Measurements from ENCODE around the gene PYGO1. TPM values are rescaled to one million over a fixed set of nuclear protein-coding genes. Genes with fewer than 3 reads are reported as not detected.
"Not testable (repeated sequence)": the region's sequence is repeated elsewhere in the genome, so short reads cannot be mapped to it uniquely, and the experiment has no call there.

PYGO1 gene
- total RNA-seq, 2 donors from 2014 or later: not detected

- DNase-seq (no peak), ATAC-seq (no peak)
- Mint-ChIP-seq H3K27ac (no peak overlapping the region), H3K4me3 (no peak overlapping the region), H3K4me1 (no peaks in the 10 kb centered on the region), H3K36me3 (ENCODE audit: low read depth) (no peaks in the 10 kb centered on the region), H3K27me3 (peaks cover 35% of the 10 kb centered on the region)
- no peaks in the 10 kb centered on the region for H3K9me3 ChIP-seq (ENCODE audit: control insufficient read depth, low read length, poor library complexity, severe bottlenecking)
Measured at GRCh38 chr15:55599439-55599838, 11.3 kb upstream of the PYGO1 start.

GRCh38 chr15:55593019-55593418 lies 4.9 kb upstream of the PYGO1 start:
- peaks cover 34% of the 10 kb centered on the region for H3K27me3 Mint-ChIP-seq
- H3K36me3 Mint-ChIP-seq (ENCODE audit: low read depth); DNase-seq: not testable (repeated sequence)

GRCh38 chr15:55590788-55591187 lies 2.6 kb upstream of the PYGO1 start:
- no peak for ATAC-seq
- H3K27ac Mint-ChIP-seq: no peak overlapping the region

More at GRCh38 chr15:55593019-55593418, 4.9 kb upstream of the PYGO1 start:
- not testable (repeated sequence) for H3K4me1 Mint-ChIP-seq; H3K4me3 Mint-ChIP-seq; H3K27ac Mint-ChIP-seq; ATAC-seq; H3K9me3 ChIP-seq (ENCODE audit: control insufficient read depth, low read length, poor library complexity, severe bottlenecking)

GRCh38 chr15:55589287-55589686 lies 1.1 kb upstream of the PYGO1 start:
- no peaks in the 10 kb centered on the region for H3K4me1 Mint-ChIP-seq
- H3K4me3 Mint-ChIP-seq: peak overlapping the region; percentile 80
- no peaks in the 10 kb centered on the region for H3K9me3 ChIP-seq (ENCODE audit: control insufficient read depth, low read length, poor library complexity, severe bottlenecking)

More at GRCh38 chr15:55590788-55591187, 2.6 kb upstream of the PYGO1 start:
- H3K4me3 Mint-ChIP-seq: no peak overlapping the region
- no peaks in the 10 kb centered on the region for H3K9me3 ChIP-seq (ENCODE audit: control insufficient read depth, low read length, poor library complexity, severe bottlenecking)
- H3K4me1 Mint-ChIP-seq: no peaks in the 10 kb centered on the region
- DNase-seq: no peak
- peaks cover 22% of the 10 kb centered on the region for H3K27me3 Mint-ChIP-seq
- peaks cover 2% of the 10 kb centered on the region for H3K36me3 Mint-ChIP-seq (ENCODE audit: low read depth)

GRCh38 chr15:55588815-55589115 lies 620 bp upstream of the PYGO1 start:
- Mint-ChIP-seq H3K4me3 (peak overlapping the region; percentile 80), H3K27ac (no peak overlapping the region), H3K4me1 (no peaks in the 10 kb centered on the region), H3K36me3 (ENCODE audit: low read depth) (peaks cover under 1% of the 10 kb centered on the region), H3K27me3 (peaks cover 33% of the 10 kb centered on the region)
- no peak for DNase-seq
- ATAC-seq: no peak
- no peaks in the 10 kb centered on the region for H3K9me3 ChIP-seq (ENCODE audit: control insufficient read depth, low read length, poor library complexity, severe bottlenecking)

More at GRCh38 chr15:55589287-55589686, 1.1 kb upstream of the PYGO1 start:
- no peak overlapping the region for H3K27ac Mint-ChIP-seq
- no peak for DNase-seq
- peaks cover 2% of the 10 kb centered on the region for H3K36me3 Mint-ChIP-seq (ENCODE audit: low read depth)
- peaks cover 27% of the 10 kb centered on the region for H3K27me3 Mint-ChIP-seq
- ATAC-seq: no peak

DNA sequence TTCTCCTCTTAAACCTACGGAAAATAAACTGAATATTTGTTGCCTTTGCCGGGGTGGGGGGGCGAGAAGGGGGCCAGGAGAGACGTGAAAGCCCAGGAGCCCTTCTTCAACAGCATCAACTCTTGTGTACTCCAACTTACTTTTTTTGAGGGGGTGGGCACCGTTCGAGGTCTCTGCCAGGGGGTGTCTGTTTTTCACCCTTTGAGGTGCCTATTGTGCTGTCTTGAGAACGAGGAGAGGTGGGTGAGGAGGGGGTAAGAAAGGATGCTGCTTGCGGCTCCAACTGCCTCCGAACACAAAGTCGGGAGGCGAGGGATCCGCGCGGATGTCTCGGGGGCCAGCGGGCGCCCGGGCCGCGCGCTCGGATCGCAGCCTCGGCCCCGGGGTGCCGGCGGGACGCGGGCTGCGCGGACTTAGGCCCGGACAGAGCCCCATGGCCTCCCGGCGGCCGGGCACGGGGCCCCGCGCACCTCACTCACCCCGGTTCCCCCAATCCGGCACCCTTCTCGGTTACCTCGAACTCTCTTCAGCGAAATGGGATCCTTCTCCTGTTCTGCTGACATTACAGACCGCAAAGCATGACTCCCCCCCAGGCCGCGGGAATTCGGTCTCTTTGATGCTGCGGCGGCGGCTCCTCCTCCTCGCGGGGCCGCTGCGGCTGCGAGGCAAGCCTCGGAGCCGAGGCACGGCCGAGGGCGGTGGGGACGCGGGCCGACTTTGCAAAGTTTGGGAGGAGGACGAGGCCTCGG lies 650 bp downstream of the PYGO1 start:
- no peaks in the 10 kb centered on the region for H3K9me3 ChIP-seq (ENCODE audit: control insufficient read depth, low read length, poor library complexity, severe bottlenecking)
- DNase-seq (no peak), ATAC-seq (peak; percentile 52)
- no peak overlapping the region for H3K27ac Mint-ChIP-seq
- H3K4me1 Mint-ChIP-seq: no peaks in the 10 kb centered on the region
- H3K4me3 Mint-ChIP-seq: peak overlapping the region; percentile 77
- H3K36me3 Mint-ChIP-seq (ENCODE audit: low read depth): peaks cover 2% of the 10 kb centered on the region
- H3K27me3 Mint-ChIP-seq: peaks cover 45% of the 10 kb centered on the region

DNA sequence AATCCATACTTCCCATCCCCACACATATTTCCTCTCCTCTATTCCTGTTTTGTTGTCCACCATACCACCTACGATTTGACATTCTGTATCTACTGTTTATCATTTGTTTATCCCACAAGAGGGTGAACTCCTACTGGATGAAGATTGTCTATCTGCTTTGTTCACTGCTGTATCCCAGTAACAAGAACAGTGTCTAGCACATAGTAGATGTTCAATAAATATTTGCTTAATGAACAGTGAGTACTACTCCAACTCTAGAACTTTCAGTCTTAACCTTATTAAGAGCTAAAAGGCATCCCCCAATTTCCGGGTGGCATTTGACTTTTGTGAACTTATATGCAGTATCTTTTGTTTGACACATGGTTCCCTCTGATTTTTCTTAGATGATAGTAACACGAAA lies 1.3 kb downstream of the PYGO1 start:
- no peaks in the 10 kb centered on the region for H3K4me1 Mint-ChIP-seq
- no peaks in the 10 kb centered on the region for H3K9me3 ChIP-seq (ENCODE audit: control insufficient read depth, low read length, poor library complexity, severe bottlenecking)
- ATAC-seq (no peak), DNase-seq (no peak)
- peaks cover 50% of the 10 kb centered on the region for H3K27me3 Mint-ChIP-seq
- peaks cover 2% of the 10 kb centered on the region for H3K36me3 Mint-ChIP-seq (ENCODE audit: low read depth)
- no peak overlapping the region for H3K27ac Mint-ChIP-seq
- no peak overlapping the region for H3K4me3 Mint-ChIP-seq

DNA sequence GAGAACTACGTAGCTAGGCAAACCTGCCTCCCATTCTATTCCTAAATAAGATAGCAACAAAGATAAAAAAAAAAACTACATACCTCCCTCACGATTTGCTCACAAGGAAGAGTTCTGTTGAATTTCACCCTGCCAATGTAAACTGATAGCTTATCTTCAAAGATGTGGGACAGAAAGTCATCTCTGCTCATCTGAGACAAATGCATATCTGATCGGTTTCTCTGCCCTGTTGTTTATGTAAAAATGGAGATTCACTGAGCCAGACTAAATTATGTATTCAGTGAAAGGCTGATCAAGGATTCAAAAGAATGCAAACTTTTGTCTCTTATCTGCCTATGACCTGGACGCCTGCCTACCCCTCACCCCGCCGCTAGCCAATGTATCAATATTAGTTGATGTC lies 11.2 kb downstream of the PYGO1 start:
- DNase-seq (no peak), ATAC-seq (no peak)
- H3K27ac Mint-ChIP-seq: no peak overlapping the region
- H3K27me3 Mint-ChIP-seq: peaks cover 43% of the 10 kb centered on the region
- H3K4me3 Mint-ChIP-seq: no peak overlapping the region
- H3K36me3 Mint-ChIP-seq (ENCODE audit: low read depth): no peaks in the 10 kb centered on the region
- H3K9me3 ChIP-seq (ENCODE audit: control insufficient read depth, low read length, poor library complexity, severe bottlenecking): no peaks in the 10 kb centered on the region
- H3K4me1 Mint-ChIP-seq: no peaks in the 10 kb centered on the region

DNA sequence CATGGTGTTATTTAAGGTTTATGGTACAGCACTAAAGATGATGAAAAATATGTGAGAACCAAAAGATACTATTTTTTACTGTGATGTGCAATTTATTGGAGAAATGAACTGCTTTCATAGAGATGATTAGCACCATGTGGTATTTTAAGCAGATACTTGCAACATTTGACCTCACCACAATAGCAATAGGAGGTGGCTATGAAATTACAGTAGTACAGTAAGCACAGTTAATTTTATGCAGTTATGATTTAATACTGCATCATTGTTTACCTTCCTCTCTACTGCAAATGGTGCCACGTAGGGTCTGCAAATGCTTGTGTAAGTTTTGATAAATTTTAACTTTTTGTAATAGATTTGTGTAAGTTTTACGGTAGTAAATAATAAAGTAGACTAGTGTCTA lies 14.0 kb downstream of the PYGO1 start:
- no peaks in the 10 kb centered on the region for H3K9me3 ChIP-seq (ENCODE audit: control insufficient read depth, low read length, poor library complexity, severe bottlenecking)
- Mint-ChIP-seq H3K36me3 (ENCODE audit: low read depth) (no peaks in the 10 kb centered on the region), H3K27me3 (peaks cover 39% of the 10 kb centered on the region), H3K4me1 (no peaks in the 10 kb centered on the region), H3K4me3 (no peak overlapping the region), H3K27ac (no peak overlapping the region)
- no peak for ATAC-seq
- DNase-seq: no peak

DNA sequence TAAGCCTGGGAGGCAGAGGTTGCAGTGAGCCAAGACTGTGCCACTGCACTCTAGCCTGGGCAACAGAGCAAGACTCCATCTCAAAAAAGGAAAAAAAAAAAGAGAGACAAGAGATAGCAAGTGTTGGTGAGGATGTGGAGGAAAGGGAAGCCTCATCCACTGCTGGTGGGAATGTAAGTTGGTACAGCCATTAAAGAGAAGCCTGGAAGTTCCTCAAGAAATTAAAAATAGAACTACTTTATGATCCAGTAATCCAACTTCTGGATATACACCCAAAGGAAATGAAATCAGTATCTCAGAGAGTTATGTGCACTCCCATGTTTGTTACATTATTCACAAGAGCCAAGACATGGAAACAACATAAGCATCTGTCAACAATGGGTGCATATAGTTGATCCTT lies 14.9 kb downstream of the PYGO1 start:
- no peaks in the 10 kb centered on the region for H3K4me1 Mint-ChIP-seq
- H3K27me3 Mint-ChIP-seq: peaks cover 39% of the 10 kb centered on the region
- H3K4me3 Mint-ChIP-seq: no peak overlapping the region
- no peaks in the 10 kb centered on the region for H3K36me3 Mint-ChIP-seq (ENCODE audit: low read depth)
- DNase-seq (no peak), ATAC-seq (no peak)
- no peaks in the 10 kb centered on the region for H3K9me3 ChIP-seq (ENCODE audit: control insufficient read depth, low read length, poor library complexity, severe bottlenecking)
- H3K27ac Mint-ChIP-seq: no peak overlapping the region

GRCh38 chr15:55564347-55565145 lies 23.6 kb downstream of the PYGO1 start:
- H3K36me3 Mint-ChIP-seq (ENCODE audit: low read depth): no peaks in the 10 kb centered on the region
- H3K9me3 ChIP-seq (ENCODE audit: control insufficient read depth, low read length, poor library complexity, severe bottlenecking): no peaks in the 10 kb centered on the region
- DNase-seq (no peak), ATAC-seq (no peak)
- no peak overlapping the region for H3K4me3 Mint-ChIP-seq
- no peaks in the 10 kb centered on the region for H3K4me1 Mint-ChIP-seq
- peaks cover 4% of the 10 kb centered on the region for H3K27me3 Mint-ChIP-seq
- no peak overlapping the region for H3K27ac Mint-ChIP-seq

DNA sequence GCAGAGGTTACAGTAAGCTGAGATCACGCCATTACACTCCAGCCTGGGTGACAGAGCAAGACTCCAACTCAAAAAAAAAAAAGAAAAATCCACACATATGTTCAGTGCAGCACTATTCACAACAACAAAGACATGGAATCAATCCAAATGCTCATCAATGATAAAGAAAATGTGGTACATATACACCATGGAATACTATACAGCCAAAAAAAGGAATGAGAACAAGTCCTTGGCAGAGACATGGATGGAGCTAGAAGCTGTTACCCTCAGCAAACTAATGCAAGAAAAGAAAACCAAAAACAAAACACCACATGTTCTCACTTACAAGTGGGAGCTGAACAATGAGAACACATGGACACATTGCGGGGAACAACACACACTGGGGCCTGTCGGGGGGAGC lies 25.5 kb downstream of the PYGO1 start:
- no peaks in the 10 kb centered on the region for H3K4me1 Mint-ChIP-seq
- H3K36me3 Mint-ChIP-seq (ENCODE audit: low read depth): no peaks in the 10 kb centered on the region
- H3K27ac Mint-ChIP-seq: no peak overlapping the region
- no peaks in the 10 kb centered on the region for H3K27me3 Mint-ChIP-seq
- DNase-seq (no peak), ATAC-seq (no peak)
- H3K9me3 ChIP-seq (ENCODE audit: control insufficient read depth, low read length, poor library complexity, severe bottlenecking): no peaks in the 10 kb centered on the region
- H3K4me3 Mint-ChIP-seq: no peak overlapping the region

- Mint-ChIP-seq H3K4me3 (no peak overlapping the region), H3K27ac (no peak overlapping the region), H3K4me1 (no peaks in the 10 kb centered on the region), H3K36me3 (ENCODE audit: low read depth) (no peaks in the 10 kb centered on the region), H3K27me3 (no peaks in the 10 kb centered on the region)
- peaks cover 4% of the 10 kb centered on the region for H3K9me3 ChIP-seq (ENCODE audit: control insufficient read depth, low read length, poor library complexity, severe bottlenecking)
- ATAC-seq (no peak), DNase-seq (no peak)
Measured at GRCh38 chr15:55555089-55555488, 33.1 kb downstream of the PYGO1 start.

- no peak for ATAC-seq
- Mint-ChIP-seq H3K4me1 (no peaks in the 10 kb centered on the region), H3K4me3 (no peak overlapping the region), H3K27me3 (no peaks in the 10 kb centered on the region), H3K36me3 (ENCODE audit: low read depth) (no peaks in the 10 kb centered on the region), H3K27ac (no peak overlapping the region)
- peaks cover 4% of the 10 kb centered on the region for H3K9me3 ChIP-seq (ENCODE audit: control insufficient read depth, low read length, poor library complexity, severe bottlenecking)
- no peak for DNase-seq
Measured at GRCh38 chr15:55552926-55553325, 35.2 kb downstream of the PYGO1 start.

Measured in T-helper 17 cell (primary cell).